ENCODE results near the gene USP6. TPM values are rescaled to one million over a fixed set of nuclear protein-coding genes. Genes with fewer than 3 reads are reported as not detected.

USP6 gene
- total RNA-seq, 1 donor from 2014 or later: not detected

DNA sequence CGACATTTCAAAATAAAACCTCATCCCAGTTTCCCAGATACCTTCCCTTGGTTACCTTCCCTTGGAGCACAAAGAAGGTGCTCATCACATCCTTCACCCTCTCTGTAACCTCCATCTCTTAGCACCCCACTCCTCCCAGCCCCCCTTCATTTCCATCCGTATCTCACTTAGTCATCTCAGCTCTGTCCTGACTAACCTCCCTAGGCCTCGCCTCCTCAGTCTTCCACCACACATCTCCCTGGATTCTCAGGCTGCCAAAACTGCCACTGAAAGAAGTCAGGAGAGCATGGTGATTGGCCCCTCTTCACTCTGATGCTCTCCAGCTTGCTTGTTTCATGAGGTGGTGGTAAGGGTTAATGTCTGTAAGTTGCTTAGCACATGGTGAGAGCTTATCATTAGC, 35.2 kb upstream of the USP6 start:
- DNase-seq (ENCODE audit: low read depth): no peak
- no peak overlapping the region for H3K4me3 ChIP-seq (ENCODE audit: low read depth, low read length)
- TF ChIP-seq, protein P1, sequence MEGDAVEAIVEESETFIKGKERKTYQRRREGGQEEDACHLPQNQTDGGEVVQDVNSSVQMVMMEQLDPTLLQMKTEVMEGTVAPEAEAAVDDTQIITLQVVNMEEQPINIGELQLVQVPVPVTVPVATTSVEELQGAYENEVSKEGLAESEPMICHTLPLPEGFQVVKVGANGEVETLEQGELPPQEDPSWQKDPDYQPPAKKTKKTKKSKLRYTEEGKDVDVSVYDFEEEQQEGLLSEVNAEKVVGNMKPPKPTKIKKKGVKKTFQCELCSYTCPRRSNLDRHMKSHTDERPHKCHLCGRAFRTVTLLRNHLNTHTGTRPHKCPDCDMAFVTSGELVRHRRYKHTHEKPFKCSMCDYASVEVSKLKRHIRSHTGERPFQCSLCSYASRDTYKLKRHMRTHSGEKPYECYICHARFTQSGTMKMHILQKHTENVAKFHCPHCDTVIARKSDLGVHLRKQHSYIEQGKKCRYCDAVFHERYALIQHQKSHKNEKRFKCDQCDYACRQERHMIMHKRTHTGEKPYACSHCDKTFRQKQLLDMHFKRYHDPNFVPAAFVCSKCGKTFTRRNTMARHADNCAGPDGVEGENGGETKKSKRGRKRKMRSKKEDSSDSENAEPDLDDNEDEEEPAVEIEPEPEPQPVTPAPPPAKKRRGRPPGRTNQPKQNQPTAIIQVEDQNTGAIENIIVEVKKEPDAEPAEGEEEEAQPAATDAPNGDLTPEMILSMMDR (conservative IDR thresholded peaks at IDR 0.05; ENCODE audit: low read depth, low read length): no peak

DNA sequence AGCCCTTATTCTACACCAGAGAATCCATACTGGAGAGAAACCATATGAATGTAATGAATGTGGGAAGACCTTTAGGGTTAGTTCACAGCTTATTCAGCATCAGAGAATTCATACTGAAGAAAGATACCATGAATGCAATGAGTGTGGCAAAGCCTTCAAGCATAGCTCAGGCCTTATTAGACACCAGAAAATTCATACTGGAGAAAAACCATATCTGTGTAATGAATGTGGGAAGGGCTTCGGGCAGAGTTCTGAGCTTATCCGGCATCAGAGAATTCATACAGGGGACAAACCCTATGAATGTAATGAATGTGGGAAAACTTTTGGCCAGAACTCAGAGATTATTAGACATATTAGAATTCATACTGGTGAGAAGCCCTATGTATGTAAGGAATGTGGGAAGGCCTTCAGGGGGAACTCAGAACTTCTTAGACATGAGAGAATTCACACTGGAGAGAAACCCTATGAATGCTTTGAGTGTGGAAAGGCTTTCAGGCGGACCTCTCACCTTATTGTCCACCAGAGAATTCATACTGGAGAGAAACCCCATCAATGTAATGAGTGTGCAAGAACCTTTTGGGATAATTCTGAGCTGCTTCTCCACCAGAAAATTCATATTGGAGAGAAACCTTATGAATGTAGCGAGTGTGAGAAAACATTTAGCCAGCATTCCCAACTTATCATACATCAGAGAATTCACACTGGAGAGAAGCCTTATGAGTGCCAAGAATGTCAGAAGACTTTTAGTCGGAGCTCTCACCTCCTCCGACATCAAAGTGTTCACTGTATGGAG, 23.4 kb upstream of the USP6 start:
- H3K4me3 ChIP-seq (ENCODE audit: low read depth, low read length): no peak overlapping the region
- DNase-seq (ENCODE audit: low read depth): no peak
- TF ChIP-seq, protein P1 (conservative IDR thresholded peaks at IDR 0.05; ENCODE audit: low read depth, low read length): no peak

DNA sequence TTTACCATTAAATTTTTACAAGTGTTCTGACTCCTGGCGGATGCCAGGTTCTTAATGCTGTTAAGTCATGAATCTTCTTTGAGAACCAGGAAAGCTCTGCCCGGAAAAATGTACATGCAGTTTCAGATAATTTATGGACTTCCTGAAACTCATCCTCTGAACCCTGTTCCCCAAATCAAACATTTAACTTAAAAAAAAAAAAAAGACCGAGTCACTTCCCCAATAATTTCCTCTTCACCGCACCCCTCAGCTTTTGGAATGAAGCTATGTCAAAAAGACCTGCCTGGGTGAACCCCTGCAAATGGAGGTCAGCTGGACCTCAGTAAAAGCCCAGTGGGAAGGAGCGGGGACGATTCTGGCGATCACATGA, 19.1 kb upstream of the USP6 start:
- TF ChIP-seq, protein P1 (conservative IDR thresholded peaks at IDR 0.05; ENCODE audit: low read depth, low read length): no peak
- no peak overlapping the region for H3K4me3 ChIP-seq (ENCODE audit: low read depth, low read length)
- DNase-seq (ENCODE audit: low read depth): no peak

DNA sequence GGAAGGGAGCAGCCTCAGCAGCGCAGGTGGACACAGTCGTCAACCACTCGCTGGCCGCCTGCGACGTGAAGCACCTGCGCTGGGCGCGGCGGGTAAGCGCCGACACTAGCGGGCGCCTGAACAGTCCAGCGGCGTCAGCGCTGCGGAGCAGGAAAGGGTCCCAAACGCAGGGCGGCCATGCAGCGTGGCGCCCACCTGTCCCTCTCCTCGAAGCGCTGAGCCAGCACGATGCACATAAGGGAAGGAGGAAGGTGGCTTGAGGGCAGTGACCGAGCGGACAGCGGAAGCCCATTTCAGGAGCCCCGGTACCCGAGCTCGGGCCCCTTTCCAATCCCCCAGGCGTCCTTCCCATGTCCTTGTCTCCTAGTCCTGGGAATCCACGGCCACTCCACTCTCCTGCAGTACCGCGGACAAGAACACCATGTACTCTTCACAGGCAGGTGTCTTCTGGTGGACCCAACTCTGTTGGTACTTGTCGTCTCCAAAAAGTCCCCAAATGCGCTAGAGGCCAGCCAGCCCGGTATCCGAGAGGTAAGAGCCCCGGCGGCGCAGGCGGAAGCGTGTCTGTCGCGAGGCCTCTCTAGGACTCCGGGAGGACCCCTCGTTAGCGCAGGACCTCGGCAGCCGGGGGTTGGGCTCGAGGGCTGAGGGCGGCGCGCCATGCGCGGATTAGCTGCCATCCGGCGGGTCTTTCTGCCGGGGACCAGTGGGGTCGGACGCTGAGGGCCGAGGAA, 18.6 kb upstream of the USP6 start:
- H3K4me3 ChIP-seq (ENCODE audit: low read depth, low read length): no peak overlapping the region
- TF ChIP-seq, protein P1 (conservative IDR thresholded peaks at IDR 0.05; ENCODE audit: low read depth, low read length): no peak
- DNase-seq (ENCODE audit: low read depth): no peak

DNA sequence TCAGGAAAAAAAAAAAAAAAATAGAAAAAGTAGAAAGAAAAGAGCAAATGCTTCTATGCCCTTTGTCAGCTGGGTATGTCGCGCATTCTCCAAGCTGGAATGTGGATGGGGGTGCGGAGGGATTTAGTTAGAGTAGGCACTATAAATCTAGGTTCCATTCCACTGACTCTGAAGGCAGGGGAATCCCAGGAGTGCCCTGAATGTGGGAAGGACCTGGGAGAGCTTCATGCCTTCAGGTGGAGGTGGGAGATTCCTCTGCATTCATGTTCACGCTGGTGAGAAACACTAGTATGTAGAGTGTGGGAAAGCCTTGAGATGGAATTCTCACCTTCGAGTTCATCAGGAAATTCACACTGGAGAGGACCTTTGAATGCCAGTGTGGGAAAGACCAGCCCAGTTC, 16.6 kb upstream of the USP6 start:
- TF ChIP-seq, protein P1 (conservative IDR thresholded peaks at IDR 0.05; ENCODE audit: low read depth, low read length): no peak
- no peak for DNase-seq (ENCODE audit: low read depth)
- H3K4me3 ChIP-seq (ENCODE audit: low read depth, low read length): no peak overlapping the region

DNA sequence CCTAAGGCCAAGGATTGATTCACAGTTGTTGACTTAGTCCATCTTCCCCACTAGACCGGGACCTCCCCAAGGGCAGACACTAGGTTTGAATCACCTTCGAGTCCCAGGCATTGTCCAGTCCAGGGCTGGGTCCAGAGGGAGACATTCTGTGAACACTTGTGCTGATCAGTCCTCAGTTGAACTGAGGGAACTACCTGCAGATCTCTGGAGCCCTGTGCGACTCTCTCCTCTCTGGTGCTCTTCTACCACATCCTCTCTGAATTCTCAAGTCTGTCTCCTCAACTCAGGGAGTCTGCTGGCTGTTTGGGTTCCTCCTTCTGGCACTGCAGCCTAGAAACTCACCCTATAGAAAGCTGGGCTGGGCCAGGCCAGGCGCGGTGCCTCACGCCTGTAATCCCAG, 15.0 kb upstream of the USP6 start:
- H3K4me3 ChIP-seq (ENCODE audit: low read depth, low read length): no peak overlapping the region
- no peak for DNase-seq (ENCODE audit: low read depth)
- TF ChIP-seq, protein P1 (conservative IDR thresholded peaks at IDR 0.05; ENCODE audit: low read depth, low read length): no peak
